ENCODE results near the gene FAM114A1.
A peak's percentile ranks its signal among the peaks of the same experiment; 100 is the strongest.

FAM114A1 gene

DNA sequence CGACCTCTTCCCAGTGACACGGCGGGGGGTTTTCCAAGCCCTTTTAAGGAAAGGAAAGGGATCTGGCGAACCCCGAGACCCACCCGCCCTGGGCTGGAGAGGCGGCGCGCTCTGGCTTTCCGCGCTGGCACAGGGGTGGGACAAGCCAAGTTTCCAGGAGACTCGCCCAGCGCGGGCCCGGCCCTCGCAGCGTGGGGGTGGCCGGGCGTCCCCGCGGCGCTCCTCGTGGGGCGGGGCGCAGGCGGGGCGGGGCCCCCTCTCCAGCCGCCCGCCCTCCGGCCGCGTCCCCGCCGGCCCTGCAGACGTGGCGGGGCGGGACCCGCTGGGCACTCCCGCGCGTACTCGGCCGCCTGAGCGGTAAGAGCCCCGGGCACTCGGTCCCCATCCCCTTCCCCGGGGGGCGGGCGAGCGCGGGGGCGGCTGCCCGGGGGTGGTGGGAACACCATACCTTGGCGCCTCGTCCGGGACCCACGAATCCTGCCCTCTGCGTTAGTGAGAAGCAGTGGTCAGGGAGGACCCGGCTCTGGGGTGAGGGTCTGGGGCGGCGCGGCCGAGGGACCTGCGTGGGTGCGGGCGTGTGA lies at the start of gene FAM114A1:
Gene FAM114A1 (plus strand): TSS at position 329 of the 581 bp plus-strand sequence. CDS start 10,273 bp downstream, outside the sequence.
- DNase-seq (ENCODE audit: low read depth in 4 of 4, low spot score in 1 of 4) = peak in 1 of 4 experiments; percentile 17

DNA sequence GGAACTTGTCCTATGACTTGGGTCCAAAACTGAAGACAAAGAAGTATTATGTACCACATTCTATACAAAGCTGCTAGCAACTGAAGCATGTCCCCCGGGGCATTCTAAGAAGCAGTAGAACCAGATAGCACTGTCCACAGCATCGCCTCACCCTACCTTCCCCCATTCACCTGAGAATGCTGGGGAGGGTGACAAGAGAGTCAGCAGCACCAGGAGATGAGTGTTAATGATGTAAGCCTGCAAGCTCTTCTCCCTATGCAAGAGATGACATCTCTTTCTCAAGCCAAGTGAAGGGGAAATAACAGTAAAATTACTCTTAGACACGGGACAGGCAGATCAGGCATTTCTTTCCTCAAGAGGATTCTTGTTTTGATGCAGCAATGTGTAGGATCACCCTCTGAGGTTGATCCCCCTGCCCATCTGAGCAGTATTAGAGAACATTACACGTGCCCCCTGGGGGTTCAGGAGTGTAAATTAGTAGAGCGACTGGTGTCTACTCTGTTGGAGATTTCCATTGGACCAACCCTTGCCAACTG lies 49.1 kb upstream of the FAM114A1 start:
- DNase-seq (ENCODE audit: low read depth in 4 of 4, low spot score in 1 of 4) = no peak

- DNase-seq (ENCODE audit: low read depth in 4 of 4, low spot score in 1 of 4) = no peak
These were observed 48.0 kb upstream of the FAM114A1 start for GRCh38 chr4:38819569-38819968.

GRCh38 chr4:38820329-38821061 lies 47.1 kb upstream of the FAM114A1 start:
- DNase-seq (ENCODE audit: low read depth in 4 of 4, low spot score in 1 of 4) = no peak

GRCh38 chr4:38821739-38822138 lies 45.9 kb upstream of the FAM114A1 start:
- DNase-seq (ENCODE audit: low read depth in 4 of 4, low spot score in 1 of 4) = no peak

DNA sequence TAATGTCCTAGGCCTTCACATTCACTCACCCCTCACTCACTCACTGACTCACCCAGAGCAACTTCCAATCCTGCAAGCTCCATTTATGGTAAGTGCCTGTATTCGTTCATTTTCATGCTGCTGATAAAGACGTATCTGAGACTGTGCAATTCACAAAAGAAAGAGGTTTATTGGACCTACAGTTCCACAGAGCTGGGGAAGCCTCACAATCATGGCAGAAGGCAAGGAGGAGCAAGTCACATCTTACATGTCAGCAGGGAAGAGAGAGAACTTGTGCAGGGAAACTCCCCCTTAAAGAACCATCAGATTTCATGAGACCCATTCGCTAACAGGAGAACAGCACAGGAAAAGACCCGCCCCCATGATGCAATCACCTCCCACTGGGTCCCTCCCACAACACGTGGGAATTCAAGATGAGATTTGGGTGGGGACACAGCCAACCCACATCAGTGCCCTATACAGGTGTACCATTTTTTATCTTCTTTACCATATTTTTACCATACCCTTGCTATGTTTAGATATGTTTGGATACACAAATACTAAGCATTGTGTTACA lies 44.8 kb upstream of the FAM114A1 start:
- DNase-seq (ENCODE audit: low read depth in 4 of 4, low spot score in 1 of 4) = no peak

DNA sequence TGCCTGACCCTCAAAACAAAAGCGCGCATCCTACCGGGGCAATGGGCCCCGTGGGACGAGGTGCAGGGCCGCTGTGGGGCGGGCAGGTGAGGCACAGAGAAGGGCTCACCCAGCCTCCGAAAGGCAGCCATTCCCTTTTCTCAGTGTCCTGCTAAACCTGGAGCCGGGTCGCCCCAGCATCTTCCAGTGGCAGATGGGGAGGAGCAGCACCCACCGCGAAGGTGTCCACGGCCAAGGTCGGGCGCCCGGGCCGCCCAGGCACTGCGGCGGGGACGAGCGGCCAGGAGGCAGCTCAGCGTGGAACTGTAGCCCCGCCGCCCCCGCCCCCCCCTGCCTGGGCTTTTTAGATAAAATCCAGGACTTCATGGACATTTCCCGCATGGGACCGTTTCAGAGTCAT lies 43.8 kb upstream of the FAM114A1 start:
- no peak for DNase-seq (ENCODE audit: low read depth in 4 of 4, low spot score in 1 of 4)

DNA sequence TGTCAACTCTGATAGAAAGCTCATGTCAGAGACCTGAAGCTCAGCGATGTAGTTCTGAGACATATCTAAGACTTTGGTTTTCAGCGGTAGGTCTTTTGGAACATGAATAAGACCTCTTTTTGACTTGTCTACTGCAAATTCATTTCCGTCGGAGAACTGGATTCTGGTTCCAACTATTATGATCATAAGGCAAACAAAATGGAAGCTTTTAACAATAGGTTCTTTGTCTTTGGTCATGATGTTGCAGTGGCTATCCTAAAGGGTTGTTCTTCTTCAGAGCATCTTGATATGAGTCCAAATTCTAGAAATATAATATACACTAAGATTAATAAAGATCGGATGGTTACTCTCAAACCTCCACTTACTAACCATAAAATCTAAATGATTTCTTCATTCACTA lies 38.4 kb upstream of the FAM114A1 start:
- DNase-seq (ENCODE audit: low read depth in 4 of 4, low spot score in 1 of 4) = no peak

DNA sequence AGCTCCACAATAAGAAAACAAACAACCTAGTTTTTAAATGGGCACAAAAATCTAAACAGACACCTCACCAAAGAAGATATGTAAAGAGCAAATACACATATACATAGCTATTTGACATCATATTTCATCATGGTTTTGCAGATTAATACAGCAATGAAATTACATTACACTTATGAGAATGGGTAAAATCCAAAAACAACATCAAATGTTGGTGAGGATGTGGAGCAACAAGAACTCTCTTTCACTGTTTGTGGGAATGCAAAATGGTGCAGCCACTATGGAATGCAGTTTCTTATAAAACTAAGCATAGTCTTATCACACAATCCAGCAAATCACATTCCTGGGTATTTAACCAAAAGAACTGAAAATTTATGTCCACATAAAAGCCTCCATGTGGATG lies 36.0 kb upstream of the FAM114A1 start:
- DNase-seq (ENCODE audit: low read depth in 4 of 4, low spot score in 1 of 4) = no peak

- DNase-seq (ENCODE audit: low read depth in 4 of 4, low spot score in 1 of 4) = no peak
These were observed 35.4 kb upstream of the FAM114A1 start for GRCh38 chr4:38832206-38832605.

- DNase-seq (ENCODE audit: low read depth in 4 of 4, low spot score in 1 of 4) = no peak
These were observed 34.7 kb upstream of the FAM114A1 start for GRCh38 chr4:38832624-38833528.

DNA sequence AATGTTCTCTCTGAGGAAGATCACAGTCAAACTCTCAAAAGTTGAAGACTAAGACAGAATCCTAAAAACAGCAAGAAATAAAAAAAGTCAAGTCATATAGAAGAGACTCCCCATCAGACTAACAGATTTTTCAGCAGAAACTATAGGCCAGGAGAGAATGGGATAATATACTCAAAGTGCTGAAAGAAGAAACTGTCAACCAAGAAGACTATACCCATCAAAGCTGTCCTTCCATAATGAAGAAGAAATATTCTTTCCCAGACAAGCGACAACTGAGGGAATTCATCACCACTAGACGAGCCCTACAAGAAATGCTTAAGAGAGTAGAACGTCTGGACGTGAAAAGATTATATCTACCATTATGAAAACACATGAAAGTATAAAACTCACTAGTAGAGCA lies 33.0 kb upstream of the FAM114A1 start:
- no peak for DNase-seq (ENCODE audit: low read depth in 4 of 4, low spot score in 1 of 4)

DNA sequence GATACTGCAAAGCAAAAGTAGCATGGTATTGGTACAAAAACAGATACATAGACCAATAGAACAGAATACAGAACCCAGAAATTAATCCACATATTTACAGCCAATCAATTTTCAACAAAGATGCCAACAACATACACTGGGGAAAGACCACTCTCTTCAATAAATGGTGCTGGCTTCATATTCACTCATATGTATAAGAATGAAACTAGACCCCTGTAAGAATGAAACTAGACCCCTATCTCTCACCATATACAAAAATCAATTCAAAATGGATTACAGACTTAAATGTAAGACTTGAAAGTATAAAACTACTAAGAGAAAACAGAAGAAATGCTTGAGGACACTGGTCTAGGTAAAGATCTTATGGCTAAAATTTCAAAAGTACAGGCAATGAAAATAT lies 30.3 kb upstream of the FAM114A1 start:
- DNase-seq (ENCODE audit: low read depth in 4 of 4, low spot score in 1 of 4) = no peak

- no peak for DNase-seq (ENCODE audit: low read depth in 4 of 4, low spot score in 1 of 4)
These were observed 29.8 kb upstream of the FAM114A1 start for GRCh38 chr4:38837849-38838248.

DNA sequence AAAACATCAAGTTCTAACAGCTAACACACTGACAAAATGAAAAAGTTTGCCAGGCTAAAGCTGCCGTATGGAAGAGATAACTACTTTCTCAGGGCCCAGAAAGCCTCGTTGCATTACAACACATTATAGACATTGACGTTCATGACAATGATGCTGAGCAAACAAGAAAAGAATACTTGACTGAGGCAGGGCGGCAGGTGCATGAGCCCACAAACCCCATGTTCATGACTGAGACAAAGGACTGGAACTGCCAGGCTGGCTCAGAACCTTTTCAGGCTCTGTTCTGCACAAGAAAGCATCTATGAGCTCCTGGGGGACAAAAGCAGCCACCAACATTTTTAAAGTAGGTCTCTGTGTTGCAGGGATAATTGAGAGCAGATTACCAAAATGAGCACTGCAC lies 24.6 kb upstream of the FAM114A1 start:
- no peak for DNase-seq (ENCODE audit: low read depth in 4 of 4, low spot score in 1 of 4)

- no peak for DNase-seq (ENCODE audit: low read depth in 4 of 4, low spot score in 1 of 4)
These were observed 21.6 kb upstream of the FAM114A1 start for GRCh38 chr4:38846015-38846414.

- no peak for DNase-seq (ENCODE audit: low read depth in 4 of 4, low spot score in 1 of 4)
These were observed 12.1 kb upstream of the FAM114A1 start for GRCh38 chr4:38855466-38855865.

DNA sequence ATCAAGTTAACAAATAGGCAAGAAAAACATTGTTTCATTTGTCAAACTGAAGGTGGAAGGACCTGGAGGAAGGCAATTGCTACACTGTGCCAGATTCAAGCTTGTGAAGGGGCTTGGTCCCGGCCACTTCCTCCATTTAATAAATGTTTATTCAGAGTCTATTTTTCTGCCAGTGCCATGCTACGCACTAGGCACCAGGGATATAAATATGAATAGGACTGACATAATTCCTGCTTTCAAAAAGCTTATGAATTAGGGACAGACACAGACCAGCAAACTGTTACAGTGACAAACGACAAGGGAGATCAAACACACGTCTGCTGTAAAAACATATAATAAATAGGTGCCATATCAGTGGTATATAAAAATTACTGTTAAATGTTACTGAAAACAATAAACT lies 11.6 kb upstream of the FAM114A1 start:
- DNase-seq (ENCODE audit: low read depth in 4 of 4, low spot score in 1 of 4) = no peak

DNA sequence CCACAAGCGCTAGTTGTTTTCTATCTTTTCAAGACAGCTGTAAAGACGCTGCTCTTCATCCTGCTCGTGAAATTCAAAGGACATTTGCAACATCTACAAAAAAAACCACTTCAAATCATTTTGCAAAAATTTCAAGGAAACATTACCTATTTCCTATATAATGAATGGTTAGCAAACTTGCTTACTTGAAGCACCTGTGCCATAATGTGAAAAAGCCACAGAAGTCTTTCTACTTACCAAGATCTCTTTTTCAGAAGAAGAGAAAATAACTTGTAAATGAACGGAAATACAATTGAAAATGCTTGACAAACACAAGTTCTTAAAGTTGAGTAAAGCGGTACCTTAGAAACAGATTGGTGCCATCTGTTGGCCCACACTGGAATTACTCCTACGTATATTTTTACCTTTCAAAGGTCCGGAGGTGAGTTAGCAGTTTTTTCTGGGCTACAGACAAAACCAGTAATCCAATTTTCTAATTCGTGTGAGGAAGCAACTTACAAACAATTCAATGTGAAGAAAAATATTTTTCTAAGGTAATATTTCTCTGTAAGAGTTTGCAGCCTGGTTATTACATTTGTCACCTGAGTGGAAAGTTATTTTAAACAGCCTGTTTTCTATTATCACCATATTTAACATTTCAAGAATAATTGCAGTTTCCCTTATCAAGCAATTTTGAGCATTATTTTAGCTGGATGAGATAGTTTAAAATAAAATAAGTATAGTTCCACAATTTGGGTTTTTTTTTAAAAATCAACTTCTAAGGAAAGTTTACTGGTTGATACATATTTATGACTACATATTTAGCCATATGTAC lies 10.9 kb upstream of the FAM114A1 start, which contains the start of gene TLR6:
Gene TLR6 (minus strand): TSS at position 294 of the 814 bp plus-strand sequence. CDS start 27,344 bp downstream, outside the sequence.
- peak; percentile 25 to 51 (median 30) for DNase-seq (ENCODE audit: low read depth in 4 of 4, low spot score in 1 of 4)

GRCh38 chr4:38857354-38858096 lies 10.1 kb upstream of the FAM114A1 start:
- no peak for DNase-seq (ENCODE audit: low read depth in 4 of 4, low spot score in 1 of 4)
